GM12875 (cell line): ENCODE measurements around the gene RAB4B.
A peak's percentile ranks its signal among the peaks of the same experiment; 100 is the strongest.

ENCODE experiments used
- H3K4me3 ChIP-seq: one replicate; pipeline ENCODE4 v1.5.1; 2011; ENCODE audit warnings: low read depth, low read length, control low read depth
- CTCF ChIP-seq: IDR thresholded peaks from 2 replicates; pipeline ENCODE4 v1.5.1; 2011; ENCODE audit warnings: low read depth, mild to moderate bottlenecking, control low read depth, inconsistent platforms, low read length, moderate library complexity, borderline replicate concordance; ENCODE audit not compliant: insufficient read depth

Gene RAB4B

GRCh38 chr19:40803170-40803856 lies 25.3 kb downstream of the RAB4B start:
- H3K4me3 ChIP-seq, result no peak overlapping the region
- no peak for TF ChIP-seq CTCF

GRCh38 chr19:40803857-40804782 lies 26.1 kb downstream of the RAB4B start:
- no peak overlapping the region for H3K4me3 ChIP-seq
- TF ChIP-seq CTCF, result no peak

GRCh38 chr19:40804783-40805242 lies 26.8 kb downstream of the RAB4B start:
- TF ChIP-seq CTCF, result no peak
- no peak overlapping the region for H3K4me3 ChIP-seq

GRCh38 chr19:40805258-40805868 lies 27.3 kb downstream of the RAB4B start:
- no peak for TF ChIP-seq CTCF

GRCh38 chr19:40806423-40807146 lies 28.5 kb downstream of the RAB4B start:
- no peak overlapping the region for H3K4me3 ChIP-seq
- peak; percentile 90 for TF ChIP-seq CTCF

More at GRCh38 chr19:40805258-40805868, 27.3 kb downstream of the RAB4B start:
- H3K4me3 ChIP-seq, result no peak overlapping the region

GRCh38 chr19:40807147-40808020 lies 29.3 kb downstream of the RAB4B start:
- TF ChIP-seq CTCF, result peak; percentile 34; the same call in 1 of the 2 replicates
- H3K4me3 ChIP-seq, result no peak overlapping the region
